HUES48 (cell line): ENCODE measurements around the gene CCNL1.
"Not testable (repeated sequence)": the region's sequence is repeated elsewhere in the genome, so short reads cannot be mapped to it uniquely, and the experiment has no call there.

Experiments used
- H3K27ac ChIP-seq: one replicate; pipeline ENCODE4 v1.7.0; 2013; ENCODE audit warnings: low read depth, low read length, inconsistent platforms
- H3K27me3 ChIP-seq: 2 replicates; pipeline ENCODE4 v1.6.1; 2013; ENCODE audit warnings: mild to moderate bottlenecking, low read length; ENCODE audit not compliant: control insufficient read depth, insufficient read depth
- H3K36me3 ChIP-seq: 2 replicates; pipeline ENCODE4 v1.6.1; 2013; ENCODE audit warnings: low read length; ENCODE audit not compliant: control insufficient read depth, insufficient read depth
- H3K4me1 ChIP-seq: 2 replicates; pipeline ENCODE4 v1.6.1; 2013; ENCODE audit warnings: mild to moderate bottlenecking, low read length; ENCODE audit not compliant: control insufficient read depth, insufficient read depth
- H3K4me3 ChIP-seq: 2 replicates; pipeline ENCODE4 v1.5.1; 2013; ENCODE audit warnings: mild to moderate bottlenecking, low read depth, low read length
- H3K9ac ChIP-seq: 2 replicates; pipeline ENCODE4 v1.6.1; 2013; ENCODE audit warnings: mild to moderate bottlenecking, low read depth, low read length, moderate library complexity
- H3K9me3 ChIP-seq: 2 replicates; pipeline ENCODE4 v1.6.1; 2013; ENCODE audit warnings: low read length; ENCODE audit not compliant: control insufficient read depth, insufficient read depth

CCNL1 gene

GRCh38 chr3:157109267-157110141 is 50.4 kb downstream of the CCNL1 start:
- Histone ChIP-seq H3K36me3 (no peaks in the 10 kb centered on the region), H3K4me1 (peaks cover 19% of the 10 kb centered on the region), H3K9me3 (no peaks in the 10 kb centered on the region), H3K4me3 (no peak overlapping the region), H3K9ac (no peak overlapping the region), H3K27ac (peak overlapping the region; percentile 69), H3K27me3 (no peaks in the 10 kb centered on the region)

GRCh38 chr3:157107644-157108133 is 52.3 kb downstream of the CCNL1 start:
- Histone ChIP-seq H3K27me3 (no peaks in the 10 kb centered on the region), H3K4me3 (no peak overlapping the region)

GRCh38 chr3:157107037-157107436 is 52.9 kb downstream of the CCNL1 start:
- Histone ChIP-seq H3K27me3 (no peaks in the 10 kb centered on the region), H3K27ac (no peak overlapping the region), H3K9ac (no peak overlapping the region), H3K4me1 (peaks cover 19% of the 10 kb centered on the region), H3K4me3 (no peak overlapping the region), H3K9me3 (no peaks in the 10 kb centered on the region), H3K36me3 (no peaks in the 10 kb centered on the region)

More at GRCh38 chr3:157107644-157108133, 52.3 kb downstream of the CCNL1 start:
- no peak overlapping the region for H3K9ac ChIP-seq
- no peaks in the 10 kb centered on the region for H3K36me3 ChIP-seq
- no peaks in the 10 kb centered on the region for H3K9me3 ChIP-seq
- H3K4me1 ChIP-seq: peaks cover 19% of the 10 kb centered on the region
- H3K27ac ChIP-seq: no peak overlapping the region

GRCh38 chr3:157104928-157105652 is 54.9 kb downstream of the CCNL1 start:
- Histone ChIP-seq H3K9me3 (no peaks in the 10 kb centered on the region), H3K9ac (no peak overlapping the region), H3K36me3 (no peaks in the 10 kb centered on the region), H3K27me3 (no peaks in the 10 kb centered on the region), H3K4me1 (peaks cover 19% of the 10 kb centered on the region), H3K4me3 (no peak overlapping the region), H3K27ac (no peak overlapping the region)

- Histone ChIP-seq H3K36me3 (no peaks in the 10 kb centered on the region), H3K4me1 (peaks cover 19% of the 10 kb centered on the region), H3K9me3 (no peaks in the 10 kb centered on the region), H3K4me3 (no peak overlapping the region), H3K27ac (no peak overlapping the region), H3K9ac (no peak overlapping the region), H3K27me3 (no peaks in the 10 kb centered on the region)
These were observed 55.4 kb downstream of the CCNL1 start for GRCh38 chr3:157104521-157104920.

GRCh38 chr3:157103860-157104259 is 56.1 kb downstream of the CCNL1 start:
- Histone ChIP-seq H3K27ac (no peak overlapping the region), H3K27me3 (no peaks in the 10 kb centered on the region), H3K9ac (no peak overlapping the region), H3K36me3 (no peaks in the 10 kb centered on the region), H3K4me3 (no peak overlapping the region), H3K4me1 (peaks cover 19% of the 10 kb centered on the region), H3K9me3 (no peaks in the 10 kb centered on the region)

GRCh38 chr3:157103280-157103679 is 56.7 kb downstream of the CCNL1 start:
- H3K4me1 ChIP-seq: peaks cover 18% of the 10 kb centered on the region
- no peak overlapping the region for H3K27ac ChIP-seq
- H3K4me3 ChIP-seq: no peak overlapping the region
- no peak overlapping the region for H3K9ac ChIP-seq
- no peaks in the 10 kb centered on the region for H3K27me3 ChIP-seq
- no peaks in the 10 kb centered on the region for H3K9me3 ChIP-seq
- H3K36me3 ChIP-seq: no peaks in the 10 kb centered on the region

- H3K27ac ChIP-seq, H3K36me3 ChIP-seq, H3K9me3 ChIP-seq, H3K9ac ChIP-seq, H3K27me3 ChIP-seq, H3K4me3 ChIP-seq: not testable (repeated sequence)
- peaks cover 12% of the 10 kb centered on the region for H3K4me1 ChIP-seq
These were observed 57.4 kb downstream of the CCNL1 start for GRCh38 chr3:157102595-157102994.

- H3K9ac ChIP-seq: no peak overlapping the region
These were observed 57.8 kb downstream of the CCNL1 start for GRCh38 chr3:157102098-157102497.

GRCh38 chr3:157101486-157101885 is 58.5 kb downstream of the CCNL1 start:
- no peak overlapping the region for H3K27ac ChIP-seq
- H3K9me3 ChIP-seq: no peaks in the 10 kb centered on the region
- no peak overlapping the region for H3K9ac ChIP-seq
- no peak overlapping the region for H3K4me3 ChIP-seq
- no peaks in the 10 kb centered on the region for H3K27me3 ChIP-seq
- peaks cover 13% of the 10 kb centered on the region for H3K4me1 ChIP-seq
- H3K36me3 ChIP-seq: no peaks in the 10 kb centered on the region

More at GRCh38 chr3:157102098-157102497, 57.8 kb downstream of the CCNL1 start:
- Histone ChIP-seq H3K9me3 (no peaks in the 10 kb centered on the region), H3K4me3 (no peak overlapping the region), H3K27ac (no peak overlapping the region), H3K27me3 (no peaks in the 10 kb centered on the region), H3K36me3 (no peaks in the 10 kb centered on the region), H3K4me1 (peaks cover 13% of the 10 kb centered on the region)
